T-cell (primary cell): ENCODE measurements around the gene RUNDC1. TPM values are rescaled to one million over a fixed set of nuclear protein-coding genes. Genes with fewer than 3 reads are reported as not detected.
"Not testable (repeated sequence)": the region's sequence is repeated elsewhere in the genome, so short reads cannot be mapped to it uniquely, and the experiment has no call there.

Experiments
- ATAC-seq, 4 experiments: fragments of 200-7000 bp in 3 of 4; fragments of 150-1000 bp in 1 of 4; cut with Tn5 transposase; replicated peaks in 1 of 4; 1 replicate in 3 of 4; 2 replicates in 1 of 4; pipeline ENCODE4 v1.10.0; 2021; ENCODE audit warnings: moderate library complexity in 3 of 4, mild to moderate bottlenecking in 2 of 4, moderate number of reproducible peaks in 1 of 4
- CTCF ChIA-PET, 2 donors: fragments of 300-600 bp; sonication (Branson Sonifier 250); formaldehyde crosslinking; loops; one replicate each; lab custom pipeline; 2022; ENCODE audit warnings: antibody characterized with exemption in 2 of 2; lab: Charles Lee
- POLR2A ChIA-PET, 2 donors: fragments of 300-600 bp; sonication (Branson Sonifier 250); formaldehyde crosslinking; loops; one replicate each; lab custom pipeline; 2022; ENCODE audit warnings: antibody characterized with exemption in 2 of 2; lab: Charles Lee
- DNase-seq, 35 experiments: peaks; one replicate each; pipeline versions ENCODE4 v3.0.0 to v3.0.0-alpha.2; 2013 to 2023
- H3K27ac ChIP-seq: one replicate; pipeline ENCODE4 v1.5.1; 2013; ENCODE audit warnings: low read length
- H3K27me3 ChIP-seq, 2 experiments: replicated peaks in 1 of 2; 1 replicate in 1 of 2; 2 replicates in 1 of 2; pipeline versions ENCODE4 v1.6.1 to v1.7.0; 2013; ENCODE audit warnings: low read length in 1 of 2, mixed read lengths in 1 of 2; ENCODE audit not compliant: control insufficient read depth in 2 of 2, insufficient read depth in 2 of 2; ENCODE audit errors: extremely low read depth in 1 of 2
- H3K36me3 ChIP-seq, 2 donors: 1 replicate in 1 of 2; 2 replicates in 1 of 2; pipeline versions ENCODE4 v1.6.1 to v1.7.0; 2013; ENCODE audit warnings: low read length in 1 of 2; ENCODE audit not compliant: control insufficient read depth in 2 of 2, insufficient read depth in 1 of 2; ENCODE audit errors: extremely low read depth in 1 of 2
- H3K4me1 ChIP-seq, 2 experiments: 1 replicate in 1 of 2; 2 replicates in 1 of 2; pipeline versions ENCODE4 v1.6.1 to v1.7.0; 2013; ENCODE audit warnings: low read length in 2 of 2, mixed read lengths in 1 of 2; ENCODE audit not compliant: insufficient read depth in 2 of 2, control insufficient read depth in 1 of 2; ENCODE audit errors: extremely low read depth in 1 of 2
- H3K4me3 ChIP-seq, 2 donors: 1 replicate in 1 of 2; 2 replicates in 1 of 2; pipeline versions ENCODE4 v1.5.1 to v1.7.0; 2013; ENCODE audit warnings: mild to moderate bottlenecking in 2 of 2, low read length in 1 of 2, moderate library complexity in 1 of 2; ENCODE audit not compliant: control insufficient read depth in 1 of 2; ENCODE audit errors: extremely low read depth in 1 of 2
- H3K9me3 ChIP-seq: 2 replicates; pipeline ENCODE4 v1.7.0; 2013
- H3K27ac Mint-ChIP-seq, 2 donors: one replicate each; pipeline ENCODE4 v1.8.0; 2020 to 2021; ENCODE audit warnings: mild to moderate bottlenecking in 2 of 2, mixed read lengths in 2 of 2
- H3K27me3 Mint-ChIP-seq, 2 donors: one replicate each; pipeline ENCODE4 v1.8.0; 2021 to 2022; ENCODE audit warnings: mixed read lengths in 2 of 2
- H3K36me3 Mint-ChIP-seq: one replicate; pipeline ENCODE4 v1.8.0; 2021; ENCODE audit warnings: mixed read lengths
- H3K4me1 Mint-ChIP-seq, 3 donors: one replicate each; pipeline ENCODE4 v1.8.0; 2020 to 2022; ENCODE audit warnings: mixed read lengths in 3 of 3, mild to moderate bottlenecking in 1 of 3
- H3K4me3 Mint-ChIP-seq, 3 donors: one replicate each; pipeline ENCODE4 v1.8.0; 2020 to 2022; ENCODE audit warnings: mild to moderate bottlenecking in 3 of 3, mixed read lengths in 3 of 3, moderate library complexity in 3 of 3
- H3K9me3 Mint-ChIP-seq, 3 donors: one replicate each; pipeline ENCODE4 v1.8.0; 2020 to 2022; ENCODE audit warnings: mixed read lengths in 3 of 3
- WGBS: methylation state at CpG from one replicate; pipeline ENCODE4 v1.1.5; 2013; ENCODE audit warnings: missing lambda C conversion rate; ENCODE audit not compliant: insufficient coverage; 5-methylcytosine and 5-hydroxymethylcytosine counted together
- total RNA-seq, 35 experiments: library from RNA in 6 of 35; stranded (reverse) in 6 of 35; fragments of 120-200 nt in 1 of 35; gene quantifications; one replicate each; pipeline versions ENCODE4 v1.2.1 to v1.2.4 and lab custom pipeline; 2013 to 2026

Gene RUNDC1
- total RNA-seq, 5 donors from 2014 or later (not counting 1 experiment from before 2014, with no cell fraction given) = 11.5 to 24.0 (median 23.7) TPM

GRCh38 chr17:42997984-42998938 is 17.9 kb downstream of the RUNDC1 start, which contains the start of gene RPL27:
Gene RPL27 (plus strand): TSS chr17:42998419. CDS start chr17:42998751, 332 bp downstream.
- Mint-ChIP-seq H3K4me1 (peaks cover 24 to 30% (median 26%) of the 10 kb centered on the region in 3 donors), H3K27me3 (no peaks in the 10 kb centered on the region), H3K4me3 (peak within 1 kb of the TSS; percentile 90 to 97 (median 92)), H3K27ac (peak within 1 kb of the TSS; percentile 88 to 98), H3K36me3 (peaks cover 25% of the 10 kb centered on the region), H3K9me3 (no peaks in the 10 kb centered on the region)
- Histone ChIP-seq H3K27me3 (no peaks in the 10 kb centered on the region), H3K36me3 (peaks cover 10 to 38% of the 10 kb centered on the region in 2 donors), H3K9me3 (no peaks in the 10 kb centered on the region), H3K4me3 (peak within 1 kb of the TSS; percentile 72 to 80), H3K27ac (peak within 1 kb of the TSS; percentile 94), H3K4me1 (peaks cover 3 to 27% of the 10 kb centered on the region in 2 experiments)
- DNase-seq (peak; percentile 94 to 100 (median 98)), ATAC-seq (peak; percentile 94 to 97 (median 95))
- WGBS = under 1% methylated on average over 43 of the region's 49 CpGs
- ChIA-PET POLR2A (interaction anchor here in 1 of 2 donors (0.6 to 2.7 kb wide), 13 partner anchors 9 to 487 kb away, joined by 3 to 14 read pairs (median 4); partner anchors contain the start of genes BRCA1, IFI35, NBR1 and RND2), CTCF (interaction anchor here (0.5 to 2.9 kb wide), 20 partner anchors 8 to 486 kb away, joined by 3 to 18 read pairs (median 6); partner anchors contain the start of genes AARSD1 (in 1 of the 2), BECN1 (in 1 of the 2), DHX8 (in 1 of the 2) and IFI35 (in 1 of the 2))

DNA sequence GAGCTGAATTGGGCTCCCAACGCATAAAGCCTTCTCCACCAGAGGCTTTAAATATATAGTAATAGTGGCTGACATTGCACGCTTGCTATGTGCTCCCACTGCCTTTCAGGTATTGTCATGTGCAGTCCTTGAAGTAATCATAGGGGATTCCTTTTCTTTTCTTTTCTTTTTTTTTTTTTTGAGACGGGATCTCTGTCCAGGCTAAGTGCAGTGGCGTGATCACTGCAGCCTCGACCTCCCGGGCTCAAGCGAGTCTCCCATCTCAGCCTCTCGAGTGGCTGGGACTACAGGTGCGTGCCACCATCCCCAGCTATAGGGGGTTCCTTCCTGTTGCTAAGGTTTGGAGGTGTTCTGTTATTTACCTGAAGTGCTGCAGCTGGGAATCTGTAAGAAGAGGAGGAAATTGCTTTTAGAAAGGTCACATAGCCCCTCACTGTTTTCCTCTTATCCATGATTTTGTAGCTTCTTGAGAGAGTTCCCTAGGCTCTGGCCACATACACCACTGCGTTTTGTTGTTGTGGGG is 18.7 kb downstream of the RUNDC1 start:
- CTCF ChIA-PET = interaction anchor here in 1 of 2 donors (1.5 to 2.9 kb wide), 5 partner anchors 8 to 485 kb away, joined by 10 to 18 read pairs (median 12); partner anchors contain the start of genes DHX8, IFI35 and VAT1
- peak overlapping the region; percentile 90 to 97 (median 92) for H3K4me3 Mint-ChIP-seq
- Histone ChIP-seq H3K27me3 (no peaks in the 10 kb centered on the region), H3K36me3 (peaks cover 12 to 44% of the 10 kb centered on the region in 2 donors), H3K9me3 (no peaks in the 10 kb centered on the region), H3K27ac (peak overlapping the region; percentile 94), H3K4me3 (peak overlapping the region; percentile 72 to 80), H3K4me1 (peaks cover 3 to 27% of the 10 kb centered on the region in 2 experiments)
- H3K4me1 Mint-ChIP-seq = peaks cover 24 to 30% (median 26%) of the 10 kb centered on the region in 3 donors
- POLR2A ChIA-PET = interaction anchor here in 1 of 2 donors (1.2 to 2.7 kb wide), 4 partner anchors 8 to 369 kb away, joined by 3 to 14 read pairs (median 7); partner anchors contain the start of genes IFI35 and RND2
- peaks cover 27% of the 10 kb centered on the region for H3K36me3 Mint-ChIP-seq
- H3K9me3 Mint-ChIP-seq = no peaks in the 10 kb centered on the region
- DNase-seq = no peak
- 0% methylated on average over 5 of the region's 10 CpGs for WGBS
- no peak for ATAC-seq
- peak overlapping the region; percentile 88 to 98 for H3K27ac Mint-ChIP-seq
- no peaks in the 10 kb centered on the region for H3K27me3 Mint-ChIP-seq

GRCh38 chr17:43000894-43001293 is 20.5 kb downstream of the RUNDC1 start:
- CTCF ChIA-PET = interaction anchor here in 1 of 2 donors (0.6 kb wide), 1 partner anchor 335 kb away, joined by 5 read pairs; no protein-coding TSS in a partner anchor
- H3K36me3 ChIP-seq = peaks cover 12 to 44% of the 10 kb centered on the region in 2 donors
- H3K9me3 ChIP-seq, H3K4me3 ChIP-seq, H3K4me3 Mint-ChIP-seq, DNase-seq, H3K27ac ChIP-seq, ATAC-seq, H3K9me3 Mint-ChIP-seq, POLR2A ChIA-PET, H3K27ac Mint-ChIP-seq, H3K27me3 ChIP-seq, H3K27me3 Mint-ChIP-seq: not testable (repeated sequence)
- H3K36me3 Mint-ChIP-seq = peaks cover 27% of the 10 kb centered on the region
- H3K4me1 Mint-ChIP-seq = peaks cover 24 to 30% (median 26%) of the 10 kb centered on the region in 3 donors
- H3K4me1 ChIP-seq = peaks cover 3 to 27% of the 10 kb centered on the region in 2 experiments
- WGBS = 89% methylated on average over 10 of the region's 13 CpGs

GRCh38 chr17:43003542-43004172 is 23.3 kb downstream of the RUNDC1 start:
- Mint-ChIP-seq H3K4me1 (peaks cover 24 to 28% (median 27%) of the 10 kb centered on the region in 3 donors), H3K36me3 (peaks cover 24% of the 10 kb centered on the region), H3K27ac (no peak overlapping the region), H3K4me3 (no peak overlapping the region), H3K9me3 (no peaks in the 10 kb centered on the region), H3K27me3 (no peaks in the 10 kb centered on the region)
- DNase-seq = no peak
- Histone ChIP-seq H3K9me3 (no peaks in the 10 kb centered on the region), H3K27ac (no peak overlapping the region), H3K4me1 (peaks cover 2 to 44% of the 10 kb centered on the region in 2 experiments), H3K27me3 (no peaks in the 10 kb centered on the region), H3K4me3 (no peak overlapping the region), H3K36me3 (peaks cover 12 to 44% of the 10 kb centered on the region in 2 donors)
- ChIA-PET POLR2A (no interaction called here), CTCF (no interaction called here)
- 83% methylated on average over 3 of the region's 5 CpGs for WGBS
- ATAC-seq = no peak

DNA sequence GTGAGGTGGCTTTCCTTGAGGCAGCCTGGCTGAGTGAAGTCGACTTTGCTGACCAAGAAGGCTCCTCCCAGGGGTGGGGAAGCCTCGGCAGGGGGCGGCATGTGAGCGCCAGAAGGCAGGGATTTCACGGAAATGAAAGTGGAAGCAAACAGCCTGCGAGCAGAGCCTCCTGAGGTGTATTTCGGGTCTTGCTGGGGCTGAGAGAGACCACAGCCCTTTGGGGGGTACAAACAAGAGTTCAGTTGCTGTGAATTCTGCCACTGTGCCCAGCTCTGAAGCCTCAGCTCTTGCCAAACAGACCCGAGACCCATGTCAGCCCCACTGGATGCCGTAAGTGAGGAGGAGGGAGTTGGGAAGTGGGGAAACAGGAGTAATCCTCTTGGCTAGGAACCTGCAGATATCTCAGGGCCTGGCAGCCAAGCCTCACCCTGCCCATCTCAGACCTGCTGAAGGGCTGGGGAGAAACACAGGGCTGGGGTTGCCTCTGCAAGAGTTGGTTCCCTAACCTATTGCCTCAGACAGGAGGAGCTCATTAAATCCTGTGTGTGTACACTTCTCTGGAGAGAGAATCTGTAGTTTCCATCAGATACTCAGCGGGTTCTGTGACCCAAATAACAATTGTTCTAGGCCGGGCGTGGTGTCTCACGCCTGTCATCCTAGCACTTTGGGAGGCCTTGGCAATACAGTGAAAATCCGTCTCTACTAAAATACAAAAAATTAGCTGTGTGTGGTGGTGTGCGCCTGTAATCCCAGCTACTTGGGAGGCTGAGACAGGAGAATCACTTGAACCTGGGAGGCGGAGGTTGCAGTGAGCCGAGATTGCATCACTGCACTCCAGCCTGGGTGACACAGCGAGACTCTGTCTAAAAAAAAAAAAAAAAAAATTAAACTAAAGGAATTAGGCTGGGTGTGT is 26.5 kb downstream of the RUNDC1 start, which contains the start of gene IFI35:
Gene IFI35 (plus strand): TSS at position 146 of the 913 bp plus-strand sequence. CDS start 164 bp downstream, at position 310.
- Histone ChIP-seq H3K4me1 (peaks cover 2 to 30% of the 10 kb centered on the region in 2 experiments), H3K4me3 (peak within 1 kb of the TSS; percentile 88), H3K36me3 (peaks cover 6 to 24% of the 10 kb centered on the region in 2 donors), H3K9me3 (no peaks in the 10 kb centered on the region), H3K27ac (peak within 1 kb of the TSS; percentile 80), H3K27me3 (no peaks in the 10 kb centered on the region)
- DNase-seq (peak; percentile 68 to 90 (median 81)), ATAC-seq (peak; percentile 98 to 99 (median 99))
- Mint-ChIP-seq H3K4me3 (peak within 1 kb of the TSS; percentile 92 to 99 (median 99)), H3K36me3 (peaks cover 17% of the 10 kb centered on the region), H3K9me3 (no peaks in the 10 kb centered on the region), H3K27ac (peak within 1 kb of the TSS; percentile 100), H3K4me1 (peaks cover 18 to 25% (median 23%) of the 10 kb centered on the region in 3 donors), H3K27me3 (no peaks in the 10 kb centered on the region)
- 0% methylated on average over 9 of the region's 18 CpGs for WGBS
- POLR2A ChIA-PET = interaction anchor here in 1 of 2 donors (1.0 kb wide), 1 partner anchor 9 kb away, joined by 7 read pairs; the partner anchor contains the start of gene RPL27
- CTCF ChIA-PET = interaction anchor here in 1 of 2 donors (1.0 to 2.3 kb wide), 6 partner anchors 9 to 477 kb away, joined by 3 to 15 read pairs (median 4); partner anchors contain the start of genes DHX8, RPL27 and VAT1
